Activated naive CD8-positive, alpha-beta T cell treated with anti-CD3 and anti-CD28 coated beads for 36 hours (primary cell): ENCODE data around the gene NEU2. TPM values are rescaled to one million over a fixed set of nuclear protein-coding genes. Genes with fewer than 3 reads are reported as not detected.
"Not testable (repeated sequence)": the region's sequence is repeated elsewhere in the genome, so short reads cannot be mapped to it uniquely, and the experiment has no call there.

Experiments
- DNase-seq: peaks from one replicate; pipeline ENCODE4 v3.0.0; 2021
- H3K27ac Mint-ChIP-seq: one replicate; pipeline ENCODE4 v1.8.0; 2022; ENCODE audit warnings: mild to moderate bottlenecking, moderate library complexity, mixed read lengths
- H3K27me3 Mint-ChIP-seq: one replicate; pipeline ENCODE4 v1.8.0; 2022; ENCODE audit warnings: mild to moderate bottlenecking, mixed read lengths
- H3K36me3 Mint-ChIP-seq: one replicate; pipeline ENCODE4 v1.8.0; 2021; ENCODE audit warnings: mild to moderate bottlenecking, mixed read lengths
- H3K4me1 Mint-ChIP-seq: one replicate; pipeline ENCODE4 v1.8.0; 2021; ENCODE audit warnings: mixed read lengths
- H3K4me3 Mint-ChIP-seq: one replicate; pipeline ENCODE4 v1.8.0; 2022; ENCODE audit warnings: mild to moderate bottlenecking, moderate library complexity, mixed read lengths
- H3K9me3 Mint-ChIP-seq: one replicate; pipeline ENCODE4 v1.8.0; 2022; ENCODE audit warnings: mixed read lengths
- total RNA-seq, 2 experiments: library from RNA; stranded (reverse); gene quantifications; one replicate each; pipeline ENCODE4 v1.2.3, GENCODE V29; 2021

Gene NEU2
- total RNA-seq, 2 experiments from 2014 or later: not detected

GRCh38 chr2:233003658-233004555 lies 28.6 kb upstream of the NEU2 start:
- no peak overlapping the region for H3K4me3 Mint-ChIP-seq
- no peaks in the 10 kb centered on the region for H3K36me3 Mint-ChIP-seq
- no peaks in the 10 kb centered on the region for H3K4me1 Mint-ChIP-seq
- no peaks in the 10 kb centered on the region for H3K9me3 Mint-ChIP-seq
- no peaks in the 10 kb centered on the region for H3K27me3 Mint-ChIP-seq
- no peak overlapping the region for H3K27ac Mint-ChIP-seq
- no peak for DNase-seq

GRCh38 chr2:233005096-233005495 lies 27.4 kb upstream of the NEU2 start:
- H3K9me3 Mint-ChIP-seq: no peaks in the 10 kb centered on the region
- no peak overlapping the region for H3K27ac Mint-ChIP-seq
- no peaks in the 10 kb centered on the region for H3K4me1 Mint-ChIP-seq
- no peaks in the 10 kb centered on the region for H3K36me3 Mint-ChIP-seq
- H3K4me3 Mint-ChIP-seq: no peak overlapping the region
- no peak for DNase-seq
- no peaks in the 10 kb centered on the region for H3K27me3 Mint-ChIP-seq

GRCh38 chr2:233006648-233007047 lies 25.8 kb upstream of the NEU2 start:
- no peak for DNase-seq
- no peaks in the 10 kb centered on the region for H3K9me3 Mint-ChIP-seq
- no peaks in the 10 kb centered on the region for H3K36me3 Mint-ChIP-seq
- no peak overlapping the region for H3K4me3 Mint-ChIP-seq
- no peaks in the 10 kb centered on the region for H3K27me3 Mint-ChIP-seq
- H3K4me1 Mint-ChIP-seq: no peaks in the 10 kb centered on the region
- no peak overlapping the region for H3K27ac Mint-ChIP-seq

- Mint-ChIP-seq H3K27me3 (no peaks in the 10 kb centered on the region), H3K9me3 (no peaks in the 10 kb centered on the region), H3K4me1 (peaks cover under 1% of the 10 kb centered on the region), H3K4me3 (no peak overlapping the region), H3K36me3 (no peaks in the 10 kb centered on the region), H3K27ac (no peak overlapping the region)
- DNase-seq: no peak
These were observed 25.2 kb upstream of the NEU2 start for GRCh38 chr2:233007270-233007669.

- DNase-seq: no peak
- Mint-ChIP-seq H3K27me3 (no peaks in the 10 kb centered on the region), H3K9me3 (no peaks in the 10 kb centered on the region), H3K36me3 (no peaks in the 10 kb centered on the region), H3K4me1 (peaks cover 2% of the 10 kb centered on the region), H3K27ac (no peak overlapping the region), H3K4me3 (no peak overlapping the region)
These were observed 24.7 kb upstream of the NEU2 start for GRCh38 chr2:233007739-233008138.

GRCh38 chr2:233009661-233010060 lies 22.8 kb upstream of the NEU2 start:
- DNase-seq: no peak
- H3K4me1 Mint-ChIP-seq: peaks cover 2% of the 10 kb centered on the region
- no peaks in the 10 kb centered on the region for H3K9me3 Mint-ChIP-seq
- no peaks in the 10 kb centered on the region for H3K36me3 Mint-ChIP-seq
- no peak overlapping the region for H3K4me3 Mint-ChIP-seq
- H3K27ac Mint-ChIP-seq: no peak overlapping the region
- no peaks in the 10 kb centered on the region for H3K27me3 Mint-ChIP-seq

GRCh38 chr2:233010569-233011267 lies 21.8 kb upstream of the NEU2 start:
- H3K27ac Mint-ChIP-seq: no peak overlapping the region
- H3K36me3 Mint-ChIP-seq: no peaks in the 10 kb centered on the region

GRCh38 chr2:233011268-233011650 lies 21.2 kb upstream of the NEU2 start:
- no peak overlapping the region for H3K27ac Mint-ChIP-seq
- H3K36me3 Mint-ChIP-seq: no peaks in the 10 kb centered on the region
- no peak overlapping the region for H3K4me3 Mint-ChIP-seq
- H3K9me3 Mint-ChIP-seq: no peaks in the 10 kb centered on the region
- no peak for DNase-seq
- H3K27me3 Mint-ChIP-seq: no peaks in the 10 kb centered on the region
- H3K4me1 Mint-ChIP-seq: peaks cover 2% of the 10 kb centered on the region

More at GRCh38 chr2:233010569-233011267, 21.8 kb upstream of the NEU2 start:
- no peak for DNase-seq
- H3K9me3 Mint-ChIP-seq: no peaks in the 10 kb centered on the region
- no peak overlapping the region for H3K4me3 Mint-ChIP-seq
- no peaks in the 10 kb centered on the region for H3K27me3 Mint-ChIP-seq
- H3K4me1 Mint-ChIP-seq: peaks cover 2% of the 10 kb centered on the region

- Mint-ChIP-seq H3K4me1 (peaks cover 2% of the 10 kb centered on the region), H3K27ac (no peak overlapping the region), H3K36me3 (no peaks in the 10 kb centered on the region), H3K27me3 (no peaks in the 10 kb centered on the region), H3K9me3 (no peaks in the 10 kb centered on the region), H3K4me3 (no peak overlapping the region)
- DNase-seq: no peak
These were observed 20.8 kb upstream of the NEU2 start for GRCh38 chr2:233011702-233012131.

- Mint-ChIP-seq H3K27ac (no peak overlapping the region), H3K9me3 (no peaks in the 10 kb centered on the region), H3K36me3 (no peaks in the 10 kb centered on the region), H3K4me1 (peaks cover 2% of the 10 kb centered on the region), H3K4me3 (no peak overlapping the region), H3K27me3 (no peaks in the 10 kb centered on the region)
- no peak for DNase-seq
These were observed 20.0 kb upstream of the NEU2 start for GRCh38 chr2:233012301-233012971.

- H3K27ac Mint-ChIP-seq: no peak within 1 kb of the TSS
- no peak for DNase-seq
- no peak within 1 kb of the TSS for H3K4me3 Mint-ChIP-seq
- peaks cover 2% of the 10 kb centered on the region for H3K4me1 Mint-ChIP-seq
- no peaks in the 10 kb centered on the region for H3K9me3 Mint-ChIP-seq
- no peaks in the 10 kb centered on the region for H3K27me3 Mint-ChIP-seq
- no peaks in the 10 kb centered on the region for H3K36me3 Mint-ChIP-seq
These were observed 19.4 kb upstream of the NEU2 start, which contains the start of gene NGEF for GRCh38 chr2:233013027-233013461. Gene NGEF, minus strand, starts transcription at chr2:233013256. Its CDS starts 38,366 bp downstream, at chr2:232974890.

- Mint-ChIP-seq H3K27ac (no peak overlapping the region), H3K9me3 (no peaks in the 10 kb centered on the region), H3K27me3 (no peaks in the 10 kb centered on the region), H3K4me3 (no peak overlapping the region), H3K4me1 (peaks cover 2% of the 10 kb centered on the region), H3K36me3 (no peaks in the 10 kb centered on the region)
- DNase-seq: no peak
These were observed 18.8 kb upstream of the NEU2 start for GRCh38 chr2:233013650-233014049.

- no peak overlapping the region for H3K27ac Mint-ChIP-seq
- no peak for DNase-seq
- H3K9me3 Mint-ChIP-seq: no peaks in the 10 kb centered on the region
- H3K36me3 Mint-ChIP-seq: no peaks in the 10 kb centered on the region
- no peak overlapping the region for H3K4me3 Mint-ChIP-seq
- H3K4me1 Mint-ChIP-seq: peaks cover 2% of the 10 kb centered on the region
- no peaks in the 10 kb centered on the region for H3K27me3 Mint-ChIP-seq
These were observed 17.3 kb upstream of the NEU2 start for GRCh38 chr2:233015019-233015645.

GRCh38 chr2:233017947-233018346 lies 14.5 kb upstream of the NEU2 start:
- no peaks in the 10 kb centered on the region for H3K27me3 Mint-ChIP-seq
- no peak overlapping the region for H3K4me3 Mint-ChIP-seq
- no peaks in the 10 kb centered on the region for H3K9me3 Mint-ChIP-seq
- DNase-seq: no peak
- H3K27ac Mint-ChIP-seq: no peak overlapping the region
- no peaks in the 10 kb centered on the region for H3K36me3 Mint-ChIP-seq
- H3K4me1 Mint-ChIP-seq: no peaks in the 10 kb centered on the region

- DNase-seq, H3K36me3 Mint-ChIP-seq, H3K27ac Mint-ChIP-seq, H3K9me3 Mint-ChIP-seq, H3K4me1 Mint-ChIP-seq, H3K4me3 Mint-ChIP-seq, H3K27me3 Mint-ChIP-seq: not testable (repeated sequence)
These were observed 12.9 kb upstream of the NEU2 start for GRCh38 chr2:233019610-233020009.
